NK-92 (cell line): ENCODE results near the gene TRIML1.

Source experiments
- DNase-seq: peaks from one replicate; lab custom pipeline; 2025; ENCODE audit not compliant: unreplicated experiment; lab: John Stamatoyannopoulos, UW

Gene TRIML1, protein sequence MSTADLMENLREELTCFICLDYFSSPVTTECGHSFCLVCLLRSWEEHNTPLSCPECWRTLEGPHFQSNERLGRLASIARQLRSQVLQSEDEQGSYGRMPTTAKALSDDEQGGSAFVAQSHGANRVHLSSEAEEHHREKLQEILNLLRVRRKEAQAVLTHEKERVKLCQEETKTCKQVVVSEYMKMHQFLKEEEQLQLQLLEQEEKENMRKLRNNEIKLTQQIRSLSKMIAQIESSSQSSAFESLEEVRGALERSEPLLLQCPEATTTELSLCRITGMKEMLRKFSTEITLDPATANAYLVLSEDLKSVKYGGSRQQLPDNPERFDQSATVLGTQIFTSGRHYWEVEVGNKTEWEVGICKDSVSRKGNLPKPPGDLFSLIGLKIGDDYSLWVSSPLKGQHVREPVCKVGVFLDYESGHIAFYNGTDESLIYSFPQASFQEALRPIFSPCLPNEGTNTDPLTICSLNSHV

GRCh38 chr4:188139141-188139540 lies at the start of gene TRIML1:
Gene TRIML1 (plus strand): TSS chr4:188139441. CDS start chr4:188139559, 118 bp downstream.
- no peak for DNase-seq

- DNase-seq: no peak
These were observed 46.4 kb upstream of the TRIML1 start for GRCh38 chr4:188092824-188093223.

DNA sequence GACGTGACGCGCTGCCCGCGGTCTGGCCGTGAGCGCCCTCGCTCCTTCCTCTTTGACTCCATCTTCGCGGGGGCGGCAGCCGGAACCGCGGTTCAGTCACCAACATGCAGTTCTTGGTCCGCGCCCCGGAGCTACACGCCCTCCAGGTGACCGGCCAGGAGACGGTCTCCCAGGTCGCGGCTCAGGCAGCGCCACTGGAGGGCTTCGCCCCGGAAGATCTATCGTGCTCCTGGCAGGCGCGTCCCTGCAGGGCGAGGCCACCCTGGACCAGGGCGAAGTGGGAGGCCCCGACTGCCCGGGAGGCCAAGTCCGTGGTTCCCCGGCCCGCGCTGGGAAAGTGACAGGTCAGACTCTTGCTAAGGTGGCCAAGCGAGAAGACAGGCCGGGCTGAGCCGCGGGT lies 32.8 kb upstream of the TRIML1 start:
- DNase-seq: no peak

GRCh38 chr4:188107931-188108843 lies 31.1 kb upstream of the TRIML1 start:
- DNase-seq: no peak

- DNase-seq: no peak
These were observed 30.0 kb upstream of the TRIML1 start, which contains the start of gene TRIML2 for GRCh38 chr4:188109157-188109755. Gene TRIML2 (minus strand): TSS chr4:188109603. CDS start chr4:188105368, 4,235 bp downstream.

DNA sequence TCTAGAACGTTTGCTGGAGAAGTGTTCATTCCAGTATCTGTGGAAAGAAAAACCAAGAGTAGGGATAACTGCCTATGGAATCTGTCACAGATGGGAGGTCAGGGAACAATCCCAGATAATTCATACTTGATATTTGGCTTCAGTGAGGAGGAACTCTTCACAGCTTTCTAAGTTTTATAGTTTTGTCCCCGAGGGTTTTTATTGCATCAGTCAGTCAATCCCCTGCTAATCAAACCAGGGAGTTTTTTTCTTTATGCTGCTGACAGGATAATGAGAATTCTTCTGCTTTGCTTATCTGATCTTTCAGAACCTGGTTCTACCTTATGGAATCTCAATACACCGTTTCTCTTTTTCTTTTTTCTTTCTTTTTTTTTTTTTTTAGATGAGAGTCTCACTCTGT lies 29.2 kb upstream of the TRIML1 start:
- DNase-seq: no peak

DNA sequence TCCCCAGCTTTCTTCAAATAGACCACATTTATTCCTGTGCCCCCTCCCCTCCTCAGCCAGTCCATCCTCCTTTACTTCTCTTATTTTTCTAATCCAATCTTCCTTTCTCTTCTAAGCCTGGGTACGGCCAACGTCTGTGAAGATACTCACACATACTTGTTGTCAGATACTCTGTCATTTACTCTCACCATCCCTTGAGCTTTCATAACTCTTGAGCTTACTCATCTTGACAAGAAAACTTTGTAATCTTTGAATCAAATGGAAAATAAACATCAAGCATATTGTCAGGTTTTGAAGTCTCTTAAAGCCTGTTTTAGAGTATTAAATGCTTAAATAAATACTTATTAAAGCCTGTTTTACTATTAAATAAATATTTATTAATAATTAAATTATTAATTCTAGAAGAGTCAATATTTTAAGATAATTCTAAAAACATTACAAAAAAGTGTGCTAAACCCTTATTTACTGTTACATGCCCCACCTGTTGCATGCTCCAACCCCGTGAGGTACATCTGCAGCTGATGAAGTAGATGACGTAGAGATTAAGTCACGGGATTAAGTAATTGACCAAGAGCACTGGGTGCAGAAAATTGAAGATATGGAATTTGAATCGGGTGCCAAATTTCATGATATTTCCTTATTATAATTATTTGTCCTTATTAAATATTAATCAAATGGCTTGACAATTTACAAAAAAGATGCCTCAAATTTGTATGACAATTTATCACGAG lies 28.3 kb upstream of the TRIML1 start:
- DNase-seq: no peak

- no peak for DNase-seq
These were observed 27.3 kb upstream of the TRIML1 start for GRCh38 chr4:188111955-188112354.

DNA sequence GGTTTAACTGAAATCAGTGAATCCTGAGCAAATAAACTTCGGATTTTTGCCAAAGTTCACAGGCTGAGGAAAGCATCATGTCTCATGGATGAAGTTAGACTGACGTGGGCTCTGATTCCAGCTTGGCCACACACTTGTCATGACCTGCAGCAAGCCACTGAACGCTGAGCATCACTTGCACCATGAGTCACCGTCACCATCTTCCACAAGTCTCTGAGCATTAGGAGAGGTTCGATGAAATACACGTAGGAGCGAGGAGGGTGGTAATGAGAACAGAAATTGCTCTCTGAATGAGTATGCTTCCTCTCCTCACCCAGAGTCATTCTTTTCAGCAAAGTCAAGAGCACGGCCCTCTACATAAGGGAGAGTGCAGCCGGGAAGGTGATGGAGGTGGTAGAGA lies 26.1 kb upstream of the TRIML1 start:
- DNase-seq: no peak

DNA sequence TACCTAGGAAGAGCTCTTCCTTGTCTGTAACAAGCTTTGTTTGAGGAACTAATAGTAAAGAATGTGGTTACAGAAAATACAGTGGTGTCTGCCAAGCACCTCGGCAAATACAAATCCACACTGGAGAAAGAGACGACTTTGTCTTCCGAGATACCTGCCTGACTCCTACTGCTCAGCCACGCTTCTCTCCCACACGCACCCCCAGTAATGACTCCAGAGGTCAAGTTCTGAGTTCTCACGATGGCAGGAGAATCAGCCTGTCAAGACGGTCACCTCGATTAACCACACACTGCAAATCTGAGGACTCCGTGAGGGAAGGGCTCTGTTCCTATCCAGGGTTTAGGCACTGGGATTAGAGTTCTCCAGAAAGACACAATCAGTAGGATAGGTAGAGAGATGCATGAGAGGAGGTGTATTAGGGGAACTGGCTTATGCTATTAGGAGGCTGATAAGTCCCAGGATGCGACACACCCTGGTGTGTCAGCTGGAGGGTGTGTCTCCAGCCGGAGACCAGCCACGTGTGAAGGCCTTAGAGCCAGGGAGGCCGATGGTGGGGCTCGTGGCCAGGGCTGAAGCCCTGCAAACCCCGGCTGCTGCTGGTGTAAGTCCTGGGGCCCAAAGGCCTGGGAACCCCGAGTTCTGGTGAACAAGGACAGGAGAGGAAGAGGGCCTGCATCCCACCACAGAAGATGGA lies 21.5 kb upstream of the TRIML1 start:
- no peak for DNase-seq

- DNase-seq: no peak
These were observed 17.7 kb upstream of the TRIML1 start for GRCh38 chr4:188121530-188121929.

DNA sequence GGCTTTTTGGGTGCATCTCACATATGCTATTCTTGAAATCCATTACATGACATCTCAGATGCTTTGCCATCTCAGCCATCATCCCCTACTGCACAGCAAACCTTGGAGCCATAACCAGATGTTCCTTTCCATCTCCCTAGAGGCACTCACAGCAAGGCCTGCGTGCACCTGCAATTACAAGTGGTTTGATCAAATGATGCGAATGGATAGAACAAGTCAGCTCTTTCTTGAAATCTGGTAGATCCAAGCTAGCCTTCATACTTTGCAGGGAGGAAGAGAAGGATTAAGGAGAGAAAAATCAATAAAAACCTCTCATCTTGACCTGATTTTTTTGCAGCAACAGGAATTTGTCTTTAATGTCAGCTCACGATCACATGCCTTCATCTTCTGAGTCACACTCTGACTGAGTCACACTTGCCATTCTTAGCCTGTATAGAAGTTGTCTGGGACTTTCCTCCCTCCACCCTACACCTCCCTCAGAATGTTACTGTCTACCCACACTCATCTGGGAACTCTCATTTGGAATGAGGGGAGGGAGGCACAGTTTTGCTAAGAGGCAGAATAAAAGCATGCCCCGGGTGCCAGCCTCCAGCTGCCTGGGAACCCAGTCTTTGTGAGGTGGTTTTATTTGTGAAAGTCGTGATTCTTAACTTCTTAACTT lies 11.9 kb upstream of the TRIML1 start:
- DNase-seq: no peak

GRCh38 chr4:188130355-188130754 lies 8.9 kb upstream of the TRIML1 start:
- DNase-seq: no peak

DNA sequence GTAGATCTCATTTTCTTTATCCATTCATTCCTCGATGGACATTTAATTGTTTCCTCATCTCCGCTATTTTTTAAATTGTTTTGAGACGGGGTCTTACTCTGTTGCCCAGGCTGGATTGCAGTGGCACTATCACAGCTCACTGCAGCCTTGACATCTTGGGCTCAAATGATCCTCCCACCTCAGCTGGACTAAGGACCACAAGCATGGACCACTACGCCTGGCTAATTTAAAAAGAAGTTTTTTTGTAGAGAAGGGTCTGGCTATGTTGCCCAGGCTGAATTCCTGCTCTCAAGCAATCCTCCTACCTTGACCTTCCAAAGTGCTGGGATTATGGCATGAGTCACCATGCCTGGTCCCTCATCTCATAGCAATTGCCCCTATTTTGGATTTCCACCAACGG lies 7.0 kb upstream of the TRIML1 start:
- DNase-seq: no peak

DNA sequence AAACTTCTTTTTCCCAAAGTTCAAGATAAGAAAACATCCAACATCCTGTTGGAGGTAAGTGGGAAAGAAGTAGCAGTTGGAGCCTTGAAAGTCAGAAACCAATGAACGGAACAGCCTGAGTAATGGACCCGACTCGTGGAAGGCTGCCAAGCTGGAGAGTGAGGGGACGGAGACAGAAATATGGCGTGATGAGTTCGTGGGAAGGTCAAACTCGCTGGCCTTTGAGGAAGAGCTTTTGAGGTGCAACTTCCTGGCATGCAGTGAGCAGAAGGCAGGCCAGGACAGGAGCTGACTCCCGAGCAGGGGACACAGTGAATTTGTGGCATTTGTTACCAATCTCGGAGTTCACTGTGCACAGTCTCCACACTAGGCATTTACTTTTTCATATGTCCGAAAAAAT lies 1.0 kb upstream of the TRIML1 start:
- no peak for DNase-seq

GRCh38 chr4:188139671-188140070 lies 430 bp downstream of the TRIML1 start:
- no peak for DNase-seq

- no peak for DNase-seq
These were observed 4.5 kb downstream of the TRIML1 start for GRCh38 chr4:188143731-188144130.

GRCh38 chr4:188145601-188146000 lies 6.4 kb downstream of the TRIML1 start:
- DNase-seq: no peak

GRCh38 chr4:188146618-188147017 lies 7.4 kb downstream of the TRIML1 start:
- no peak for DNase-seq

DNA sequence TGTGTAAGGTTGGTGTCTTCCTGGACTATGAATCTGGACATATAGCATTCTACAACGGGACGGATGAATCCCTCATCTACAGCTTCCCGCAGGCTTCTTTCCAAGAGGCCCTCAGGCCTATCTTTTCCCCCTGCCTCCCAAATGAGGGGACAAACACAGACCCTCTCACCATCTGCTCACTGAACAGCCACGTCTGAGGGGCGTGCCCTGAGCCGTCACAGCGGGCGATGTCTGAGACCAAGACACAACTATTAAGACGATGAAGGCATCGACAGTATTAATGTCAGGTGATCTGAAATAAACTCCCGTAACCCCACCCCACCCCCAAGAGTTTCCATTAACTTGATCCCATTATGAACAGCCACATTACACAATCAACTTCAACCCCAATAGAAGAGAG lies 7.9 kb downstream of the TRIML1 start:
- DNase-seq: no peak
